ENCODE measurements around the gene TUBB4A.

Gene TUBB4A

GRCh38 chr19:6452899-6453298, 49.2 kb downstream of the TUBB4A start:
- DNase-seq (ENCODE audit: low spot score in 2 of 2) (no peak), ATAC-seq (replicated peaks; ENCODE audit: extremely low read depth, poor library complexity, severe bottlenecking) (no peak)
- H3K27ac Mint-ChIP-seq (ENCODE audit: low read depth) = no peak overlapping the region
- H3K27me3 Mint-ChIP-seq = no peaks in the 10 kb centered on the region
- H3K36me3 Mint-ChIP-seq (ENCODE audit: insufficient read depth) = no peaks in the 10 kb centered on the region
- no peaks in the 10 kb centered on the region for H3K4me1 Mint-ChIP-seq
- H3K9me3 Mint-ChIP-seq = no peaks in the 10 kb centered on the region
- H3K4me3 Mint-ChIP-seq = no peak overlapping the region

DNA sequence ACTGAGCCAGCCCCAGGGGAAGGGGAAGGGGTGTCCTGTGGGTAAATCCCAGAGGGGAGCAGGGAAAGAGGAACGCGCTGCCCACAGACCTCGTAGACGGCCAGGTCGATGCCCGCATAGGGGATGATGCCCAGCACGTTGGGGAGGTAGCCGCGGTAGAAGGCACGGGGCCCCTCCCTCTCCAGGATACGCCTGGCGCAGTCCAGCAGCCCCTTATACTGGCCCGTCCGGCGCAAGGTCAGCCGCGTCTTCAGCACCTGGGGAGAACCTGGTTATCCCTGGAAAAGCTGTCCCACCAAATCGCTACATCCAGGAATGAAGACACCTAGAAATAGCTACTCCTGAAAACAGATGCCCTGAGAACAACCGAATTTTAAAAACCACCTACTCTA, 49.9 kb downstream of the TUBB4A start:
- DNase-seq (ENCODE audit: low spot score in 2 of 2) (no peak), ATAC-seq (replicated peaks; ENCODE audit: extremely low read depth, poor library complexity, severe bottlenecking) (no peak)
- Mint-ChIP-seq H3K4me1 (no peaks in the 10 kb centered on the region), H3K27me3 (no peaks in the 10 kb centered on the region), H3K4me3 (no peak overlapping the region), H3K9me3 (no peaks in the 10 kb centered on the region), H3K27ac (ENCODE audit: low read depth) (no peak overlapping the region), H3K36me3 (ENCODE audit: insufficient read depth) (no peaks in the 10 kb centered on the region)

DNA sequence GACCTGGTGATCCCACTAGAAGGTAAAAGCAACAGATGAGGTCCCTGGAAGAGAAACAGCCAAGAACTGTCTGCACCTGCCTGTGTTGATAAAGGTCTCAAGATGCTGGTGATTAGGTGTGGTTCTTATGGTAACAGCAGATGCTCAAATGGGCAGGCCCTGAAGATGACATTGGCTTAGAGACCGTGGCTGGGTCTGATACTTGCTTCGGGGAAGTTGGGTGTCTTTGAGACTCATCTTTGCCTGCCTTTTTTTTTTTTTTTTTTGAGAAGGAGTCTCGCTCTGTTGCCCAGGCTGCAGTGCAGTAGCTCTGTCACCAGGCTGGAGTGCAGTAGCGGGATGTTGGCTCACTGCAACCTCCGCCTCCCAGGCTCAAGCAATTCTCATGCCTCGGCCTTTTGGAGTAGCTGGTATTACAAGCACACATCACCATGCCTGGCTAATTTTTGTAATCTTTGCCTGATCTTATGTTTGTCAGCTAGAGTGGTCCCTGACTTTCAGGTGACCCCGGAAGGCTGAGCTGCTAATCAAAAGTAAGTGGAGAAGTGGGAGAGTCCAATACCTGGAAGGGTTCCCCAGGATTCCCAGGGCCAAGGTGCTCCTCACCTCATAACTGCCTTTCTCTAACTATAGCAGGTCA, 50.4 kb downstream of the TUBB4A start:
- Mint-ChIP-seq H3K4me1 (no peaks in the 10 kb centered on the region), H3K9me3 (no peaks in the 10 kb centered on the region), H3K27me3 (no peaks in the 10 kb centered on the region), H3K4me3 (no peak overlapping the region), H3K27ac (ENCODE audit: low read depth) (no peak overlapping the region), H3K36me3 (ENCODE audit: insufficient read depth) (no peaks in the 10 kb centered on the region)
- no peak for DNase-seq (ENCODE audit: low spot score in 2 of 2)
- no peak for ATAC-seq (replicated peaks; ENCODE audit: extremely low read depth, poor library complexity, severe bottlenecking)

DNA sequence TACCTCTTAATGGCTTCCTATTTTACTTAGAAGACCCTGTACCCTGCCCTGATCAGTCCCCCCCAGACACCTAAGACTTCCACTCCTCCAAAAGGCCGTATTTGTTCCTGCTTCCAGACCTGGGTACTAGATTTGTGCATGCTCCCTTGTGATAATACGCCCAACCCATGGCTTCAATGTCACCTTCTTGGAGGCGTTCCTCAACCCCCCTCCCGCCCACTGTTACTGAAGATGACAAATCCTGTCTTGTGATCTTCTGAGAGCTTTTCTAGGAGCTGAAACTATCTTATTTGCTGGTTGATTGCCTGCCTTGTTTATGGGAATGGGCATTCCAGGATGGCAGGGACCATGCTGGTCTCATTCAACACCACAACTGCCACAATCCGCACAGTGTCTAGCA, 51.9 kb downstream of the TUBB4A start:
- H3K36me3 Mint-ChIP-seq (ENCODE audit: insufficient read depth) = no peaks in the 10 kb centered on the region

DNA sequence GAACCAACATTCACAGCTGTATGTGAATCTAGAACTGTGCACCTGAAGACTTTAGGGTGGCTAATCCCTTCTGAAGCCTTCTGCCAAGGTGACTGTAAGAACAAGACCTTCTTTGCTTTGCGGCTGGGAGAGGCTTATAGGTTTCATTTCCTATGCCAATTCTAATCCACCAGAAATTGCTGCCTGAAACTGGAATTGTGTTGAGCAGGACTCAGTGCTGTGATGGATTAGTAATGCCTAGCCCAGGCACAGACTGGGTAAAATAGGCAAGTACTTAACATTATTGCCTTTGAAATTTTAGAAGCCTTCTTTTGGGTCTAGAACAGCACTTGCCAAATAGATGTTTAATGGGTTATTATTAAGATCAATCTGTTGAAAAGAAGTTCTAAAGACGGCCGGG, 54.1 kb downstream of the TUBB4A start:
- Mint-ChIP-seq H3K4me3 (no peak overlapping the region), H3K36me3 (ENCODE audit: insufficient read depth) (no peaks in the 10 kb centered on the region), H3K27me3 (no peaks in the 10 kb centered on the region), H3K9me3 (no peaks in the 10 kb centered on the region), H3K4me1 (no peaks in the 10 kb centered on the region), H3K27ac (ENCODE audit: low read depth) (no peak overlapping the region)
- ATAC-seq (replicated peaks; ENCODE audit: extremely low read depth, poor library complexity, severe bottlenecking) (no peak), DNase-seq (ENCODE audit: low spot score in 2 of 2) (no peak)

More for the DNA sequence above, 51.9 kb downstream of the TUBB4A start:
- H3K4me1 Mint-ChIP-seq = no peaks in the 10 kb centered on the region
- ATAC-seq (replicated peaks; ENCODE audit: extremely low read depth, poor library complexity, severe bottlenecking) = no peak
- DNase-seq (ENCODE audit: low spot score in 2 of 2) = no peak
- no peak overlapping the region for H3K4me3 Mint-ChIP-seq
- H3K27me3 Mint-ChIP-seq = no peaks in the 10 kb centered on the region
- H3K27ac Mint-ChIP-seq (ENCODE audit: low read depth) = no peak overlapping the region
- no peaks in the 10 kb centered on the region for H3K9me3 Mint-ChIP-seq

GRCh38 chr19:6446452-6446851, 55.7 kb downstream of the TUBB4A start:
- Mint-ChIP-seq H3K27ac (ENCODE audit: low read depth) (no peak overlapping the region), H3K4me3 (no peak overlapping the region), H3K4me1 (no peaks in the 10 kb centered on the region), H3K27me3 (no peaks in the 10 kb centered on the region), H3K36me3 (ENCODE audit: insufficient read depth) (no peaks in the 10 kb centered on the region), H3K9me3 (no peaks in the 10 kb centered on the region)
- DNase-seq (ENCODE audit: low spot score in 2 of 2) = no peak
- ATAC-seq (replicated peaks; ENCODE audit: extremely low read depth, poor library complexity, severe bottlenecking) = no peak
